B cell (primary cell): ENCODE measurements around the gene WDR18.

Experiments used
- CTCF ChIP-seq: fragments of 200-600 bp; IDR thresholded peaks from one replicate; pipeline ENCODE4 v1.8.0; 2022; ENCODE audit warnings: antibody characterized with exemption, mild to moderate bottlenecking
- EZH2 ChIP-seq: IDR thresholded peaks from 2 replicates; pipeline ENCODE4 v1.6.1; 2012; ENCODE audit warnings: borderline replicate concordance, low read depth, mild to moderate bottlenecking, moderate library complexity, low read length; ENCODE audit not compliant: insufficient read depth, poor library complexity, severe bottlenecking

GRCh38 chr19:939439-939838 lies 44.7 kb upstream of the WDR18 start:
- no peak for TF ChIP-seq EZH2
- TF ChIP-seq CTCF = no peak
